Raji (cell line): ENCODE results near the gene HOATZ.

Experiments
- POLR2A ChIP-seq: IDR thresholded peaks from 2 replicates; pipeline ENCODE4 v1.6.1; 2011; ENCODE audit warnings: low read depth, low read length, control low read depth; ENCODE audit not compliant: insufficient read depth

The HOATZ gene

GRCh38 chr11:111512296-111513239, 2.0 kb upstream of the HOATZ start, which contains the start of gene BTG4:
BTG4 (minus strand) TSS chr11:111512386; CDS start chr11:111498776, 13,610 bp downstream.
- no peak for TF ChIP-seq POLR2A

GRCh38 chr11:111513240-111513605, 1.4 kb upstream of the HOATZ start:
- TF ChIP-seq POLR2A, result no peak

GRCh38 chr11:111515591-111515990, 1.0 kb downstream of the HOATZ start:
- TF ChIP-seq POLR2A, result no peak

- TF ChIP-seq POLR2A, result no peak
Observed at GRCh38 chr11:111518668-111519067, 4.1 kb downstream of the HOATZ start.

- no peak for TF ChIP-seq POLR2A
Observed at GRCh38 chr11:111520560-111520959, 6.0 kb downstream of the HOATZ start.

GRCh38 chr11:111521135-111521534, 6.6 kb downstream of the HOATZ start:
- no peak for TF ChIP-seq POLR2A

GRCh38 chr11:111522426-111522825, 7.8 kb downstream of the HOATZ start:
- no peak for TF ChIP-seq POLR2A

- TF ChIP-seq POLR2A, result no peak
Observed at GRCh38 chr11:111523343-111523742, 8.8 kb downstream of the HOATZ start.

GRCh38 chr11:111524056-111524455, 9.5 kb downstream of the HOATZ start:
- no peak for TF ChIP-seq POLR2A

- TF ChIP-seq POLR2A, result no peak
Observed at GRCh38 chr11:111525456-111525855, 10.9 kb downstream of the HOATZ start.

- no peak for TF ChIP-seq POLR2A
Observed at GRCh38 chr11:111526501-111526900, 11.9 kb downstream of the HOATZ start.

- TF ChIP-seq POLR2A, result no peak
Observed at GRCh38 chr11:111527279-111527678, 12.7 kb downstream of the HOATZ start.

GRCh38 chr11:111528557-111528956, 14.0 kb downstream of the HOATZ start:
- TF ChIP-seq POLR2A, result no peak

GRCh38 chr11:111530091-111530490, 15.5 kb downstream of the HOATZ start:
- no peak for TF ChIP-seq POLR2A

GRCh38 chr11:111531136-111531535, 16.6 kb downstream of the HOATZ start:
- TF ChIP-seq POLR2A, result no peak

GRCh38 chr11:111531687-111532364, 17.2 kb downstream of the HOATZ start:
- no peak for TF ChIP-seq POLR2A
